ENCODE data around the gene LSAMP.
A peak's percentile ranks its signal among the peaks of the same experiment; 100 is the strongest.

Gene LSAMP

DNA sequence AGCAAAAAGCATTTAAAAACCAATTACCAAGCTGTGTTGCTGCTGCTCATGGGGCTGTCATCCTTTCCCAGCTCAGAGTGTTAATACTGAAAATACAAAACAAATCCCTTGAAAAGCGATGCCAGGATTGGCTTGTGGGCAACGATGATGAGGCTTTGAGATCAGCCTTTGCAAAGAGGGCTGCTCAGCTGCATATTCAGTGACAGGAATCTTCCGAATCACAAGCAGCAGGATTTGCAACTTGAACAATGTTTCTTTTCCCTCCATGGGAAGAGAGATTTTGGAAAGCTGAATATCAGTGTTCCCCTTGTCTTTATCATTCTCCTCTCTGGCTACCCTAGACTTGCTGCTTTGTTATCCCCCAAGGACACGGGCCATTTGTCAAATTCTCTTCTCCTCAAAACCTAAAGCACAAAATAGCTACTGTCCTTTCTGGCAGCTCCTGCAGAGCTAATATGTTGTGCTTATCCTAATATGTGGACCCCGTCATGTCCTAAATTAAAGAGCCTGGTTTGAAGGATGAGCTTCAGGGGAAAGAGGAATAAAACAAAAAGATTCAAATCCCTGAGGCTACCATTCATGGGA is 446.2 kb downstream of the LSAMP start:
- no peak for DNase-seq

DNA sequence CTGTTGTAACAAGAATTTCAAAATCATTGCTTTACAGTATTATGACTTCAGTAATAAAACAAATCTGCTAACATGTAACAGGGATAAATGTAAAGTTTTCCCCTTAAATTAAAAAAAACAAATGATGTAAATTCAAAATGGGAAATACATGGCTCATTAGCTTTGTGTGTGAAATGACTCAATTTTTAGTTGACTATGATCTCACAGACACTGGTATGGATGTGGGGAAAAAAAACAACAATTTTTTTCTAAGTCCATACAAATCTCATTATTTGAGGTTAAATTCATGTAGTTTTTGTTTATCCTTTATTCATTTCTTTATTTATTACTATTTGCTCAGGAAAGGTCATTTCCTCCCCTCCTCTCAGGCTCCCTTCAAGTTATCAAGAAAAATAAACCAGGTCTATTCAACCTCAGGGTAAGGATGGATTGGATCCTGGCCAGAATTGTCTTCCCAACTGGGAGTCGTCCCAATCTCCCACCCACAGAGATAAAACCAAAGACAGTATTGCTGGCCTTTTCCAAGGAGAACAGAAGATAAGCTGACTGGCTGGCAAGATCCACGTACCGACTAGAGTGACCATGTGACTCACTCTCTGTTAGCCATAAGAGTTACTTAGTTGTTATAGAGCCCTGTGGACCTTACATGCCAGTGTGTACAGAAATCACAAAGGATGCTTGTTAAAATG is 448.7 kb downstream of the LSAMP start:
- DNase-seq = no peak

DNA sequence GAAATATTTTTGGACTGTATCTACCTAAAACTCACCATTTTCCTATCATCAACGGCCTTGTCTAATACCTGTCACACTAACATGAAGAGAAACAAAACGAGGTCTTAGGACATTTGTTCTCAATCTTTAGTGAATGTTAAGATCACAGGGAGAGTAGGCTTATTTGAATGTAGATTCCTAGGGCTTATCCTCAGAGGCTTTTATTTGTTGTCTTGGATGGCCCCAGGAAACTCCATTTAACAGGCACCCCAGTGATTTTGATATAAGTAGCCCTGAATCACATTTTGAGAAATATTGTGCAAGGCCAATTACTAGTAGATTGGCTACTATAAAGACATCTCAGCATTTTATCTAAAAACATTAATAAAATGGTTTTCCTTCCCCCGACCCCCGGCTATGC is 454.6 kb downstream of the LSAMP start:
- DNase-seq = no peak

DNA sequence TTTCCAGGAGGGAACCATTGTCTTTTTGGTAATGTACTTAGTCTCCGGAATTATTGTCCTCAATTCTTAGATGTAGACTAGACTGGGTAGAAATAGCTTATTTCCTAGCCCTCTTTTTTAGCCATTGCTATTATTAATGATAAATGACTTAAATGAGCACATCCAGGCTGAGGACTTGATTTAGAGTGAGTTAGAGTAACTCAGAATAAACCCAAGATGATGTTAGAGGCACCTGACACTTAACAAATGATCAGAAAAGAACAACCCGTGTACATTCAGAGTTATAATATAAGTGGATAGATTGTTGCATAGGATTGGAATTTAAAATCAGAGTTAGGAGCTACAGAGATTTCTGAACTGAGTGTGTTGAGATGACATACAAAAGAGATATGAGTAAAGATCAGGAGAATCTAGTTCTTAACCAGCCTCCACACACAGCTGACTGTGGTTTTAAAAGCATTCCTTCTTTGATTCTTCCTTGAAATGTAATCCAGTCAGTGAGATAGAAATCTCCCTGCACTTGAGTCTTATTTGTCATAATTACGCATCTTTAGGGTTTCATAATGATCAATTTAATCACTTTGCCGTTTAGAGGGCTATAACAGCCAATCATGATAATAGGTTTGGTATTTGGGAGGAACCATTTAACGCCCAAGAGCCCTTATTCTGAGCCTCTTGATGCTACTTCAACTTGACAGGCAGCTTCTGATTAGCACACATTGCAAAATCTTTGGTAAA is 455.4 kb downstream of the LSAMP start:
- DNase-seq = no peak

DNA sequence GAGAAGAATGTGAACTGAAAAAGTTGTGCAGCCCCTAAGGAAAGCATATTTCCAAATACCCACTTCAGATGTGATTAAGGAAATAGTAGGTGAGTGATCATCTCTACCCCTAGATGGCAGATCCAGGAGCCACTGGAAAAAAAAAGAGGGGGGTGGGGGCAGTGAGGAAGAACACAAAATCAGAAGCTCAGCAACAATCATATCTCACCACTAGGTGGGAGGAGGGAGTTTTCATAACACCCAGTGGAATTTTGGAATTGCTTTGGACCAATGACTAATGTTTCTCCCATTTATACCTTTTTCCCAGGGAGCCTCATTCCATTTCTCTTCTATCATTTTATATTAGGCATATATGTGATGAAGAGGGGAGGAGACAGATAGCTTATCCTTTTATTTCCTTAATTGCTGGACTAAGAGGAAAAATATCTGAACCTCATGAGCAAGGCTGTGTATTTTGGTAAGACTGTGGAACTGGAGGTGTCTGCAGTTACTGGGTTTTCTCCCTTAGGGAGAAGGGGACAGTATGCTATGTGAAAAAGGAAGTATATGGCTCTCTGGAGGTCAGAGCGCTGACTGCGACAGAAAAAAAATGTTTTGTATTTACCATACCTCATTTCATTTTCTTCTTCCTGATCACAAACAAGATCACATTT is 458.6 kb downstream of the LSAMP start:
- peak; percentile 9 to 30 for DNase-seq

DNA sequence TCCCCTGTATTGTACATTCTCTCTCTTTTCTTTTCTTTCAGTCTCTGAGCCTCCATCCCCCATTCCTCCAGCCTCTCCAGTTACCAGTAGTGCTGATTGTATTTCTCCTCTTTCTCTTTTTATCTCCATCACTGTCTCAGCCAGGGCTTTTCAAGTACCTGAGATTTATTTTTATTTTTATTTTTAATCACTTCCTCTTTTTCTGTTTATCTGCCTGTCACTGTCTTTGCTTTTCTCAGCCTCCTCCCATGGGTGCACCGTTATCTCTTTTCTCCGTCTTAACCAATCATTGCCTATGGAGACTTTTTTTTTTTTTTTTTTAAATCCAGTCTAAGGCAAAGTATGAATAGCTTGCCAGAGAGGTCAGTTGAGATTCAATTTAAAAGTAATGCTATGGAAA is 462.7 kb downstream of the LSAMP start:
- no peak for DNase-seq

DNA sequence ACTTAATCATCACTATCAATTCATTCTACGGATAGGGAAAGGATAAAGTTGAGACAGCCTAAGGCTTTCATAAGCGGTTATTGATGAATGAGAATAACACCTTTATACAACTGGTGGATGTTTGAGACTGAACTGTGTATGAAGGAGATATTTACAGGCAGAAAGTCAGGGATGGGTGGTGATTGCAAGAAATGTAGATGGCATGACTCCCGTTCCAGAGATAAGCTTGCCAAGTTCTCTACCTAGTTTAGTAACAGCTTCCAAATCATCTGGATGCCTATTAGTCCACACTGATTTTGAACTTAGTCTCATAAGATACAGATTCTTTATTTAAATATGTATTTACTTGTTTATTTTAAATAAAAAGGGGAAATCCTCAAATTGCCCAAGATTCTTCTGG is 463.2 kb downstream of the LSAMP start:
- no peak for DNase-seq

DNA sequence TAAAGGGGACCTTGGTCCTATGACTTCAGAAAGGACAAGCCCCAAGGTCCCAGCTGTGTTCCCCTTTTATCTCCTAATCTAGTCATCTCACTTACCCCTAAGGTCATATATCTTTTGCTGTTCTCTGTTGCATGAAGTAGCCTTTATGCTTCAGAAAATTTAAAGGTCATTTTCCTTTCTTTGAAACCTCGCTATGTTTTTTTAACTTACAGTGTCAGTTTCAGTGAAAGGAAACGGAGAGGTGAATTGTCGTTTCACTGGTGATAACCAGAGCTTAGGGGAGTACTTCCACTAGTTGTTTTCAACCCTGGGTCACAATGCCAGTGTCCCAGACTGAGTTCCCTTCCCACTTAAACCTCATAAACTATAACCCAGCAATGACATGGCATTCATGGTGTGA is 464.6 kb downstream of the LSAMP start:
- no peak for DNase-seq

DNA sequence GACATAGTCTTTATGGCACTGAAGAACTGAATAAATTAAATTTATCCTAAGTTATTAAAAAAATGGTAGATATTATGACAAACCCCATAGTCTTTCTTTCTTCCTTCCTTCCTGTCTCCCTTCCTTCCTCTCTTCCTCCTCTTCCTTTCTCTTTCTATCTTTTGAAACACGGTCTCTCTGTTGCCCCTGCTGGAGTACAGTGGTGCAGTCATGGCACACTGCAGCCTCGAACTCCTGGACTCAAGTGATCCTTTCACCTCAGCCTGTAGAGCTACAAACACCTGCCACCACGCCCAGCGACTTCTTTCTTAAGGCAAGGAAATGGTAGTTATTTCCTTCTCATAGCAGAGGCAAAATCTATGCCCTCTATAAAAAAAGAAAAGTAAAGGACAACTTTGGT is 467.4 kb downstream of the LSAMP start:
- no peak for DNase-seq

DNA sequence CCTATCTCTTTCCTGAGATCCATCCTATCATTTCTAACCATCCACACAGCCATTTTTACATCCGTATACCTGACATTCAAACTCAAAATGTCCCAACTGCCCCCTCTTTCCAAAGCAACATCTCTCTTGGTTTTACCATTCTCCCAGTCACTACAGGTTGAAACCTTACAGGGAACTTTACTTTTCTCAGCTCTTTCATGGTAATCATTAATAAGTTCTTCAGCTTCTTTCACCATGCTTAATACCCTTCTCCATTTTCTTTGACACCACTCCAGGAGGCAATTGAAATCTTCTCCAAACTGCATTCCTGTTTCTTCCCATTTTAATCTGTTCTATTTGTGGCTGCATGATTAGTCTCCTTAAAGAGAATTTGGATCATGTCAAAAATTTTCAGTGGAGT is 469.5 kb downstream of the LSAMP start:
- no peak for DNase-seq

DNA sequence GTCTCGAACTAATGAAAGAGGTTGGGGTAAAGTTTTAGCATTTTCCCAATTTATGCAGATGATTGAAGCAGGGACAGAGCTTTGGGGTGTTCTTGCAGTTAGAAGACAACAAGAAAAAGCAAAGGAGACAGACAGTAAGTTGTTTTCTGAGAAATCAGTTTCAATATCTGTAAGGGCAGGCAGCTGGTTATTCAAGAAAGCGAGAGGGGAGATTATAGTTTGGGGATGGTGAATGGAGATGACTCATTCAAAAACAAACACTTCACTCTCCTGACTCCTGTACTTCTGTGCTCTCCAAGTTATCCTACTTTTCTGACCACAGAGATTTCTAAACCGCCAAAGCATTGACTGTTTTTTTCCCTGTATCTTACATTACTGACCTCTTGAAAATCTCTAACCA is 469.9 kb downstream of the LSAMP start:
- DNase-seq = no peak

DNA sequence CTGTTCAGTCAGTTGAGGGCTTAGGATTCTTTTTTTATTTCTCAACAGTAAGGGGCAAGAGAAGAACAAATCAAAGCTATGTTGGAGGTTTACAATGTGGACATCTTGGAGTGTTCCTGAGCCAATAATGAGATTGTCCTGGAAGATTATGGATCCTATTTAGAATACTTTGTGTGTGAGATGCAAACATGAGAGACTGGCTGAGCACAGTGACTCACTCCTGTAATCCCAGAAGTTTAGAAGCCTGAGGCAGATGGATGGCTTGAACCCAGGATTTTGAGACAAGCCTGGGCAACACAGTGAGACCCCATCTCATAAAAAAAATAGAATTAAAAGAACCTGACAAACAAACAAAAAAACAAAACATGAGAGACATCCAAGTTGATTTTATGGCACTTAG is 470.3 kb downstream of the LSAMP start:
- no peak for DNase-seq

DNA sequence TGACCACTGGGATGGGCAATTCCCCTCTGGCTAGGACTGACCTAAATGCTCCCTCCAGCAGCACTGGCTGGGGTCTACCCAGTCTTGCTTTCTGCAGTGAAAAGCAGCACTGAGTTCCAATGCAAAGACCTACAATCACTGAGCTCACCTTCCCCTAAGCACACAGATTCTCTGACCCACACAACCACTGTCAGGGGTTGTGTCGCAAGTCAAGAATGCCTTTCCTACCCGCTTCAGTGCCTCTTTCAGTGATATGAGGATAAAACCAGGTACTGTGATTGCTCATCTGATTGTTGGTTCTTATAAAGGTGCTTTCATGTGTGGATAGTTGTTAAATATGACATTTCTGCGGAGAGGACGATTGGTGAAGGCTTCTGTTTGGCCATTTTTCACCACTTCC is 476.4 kb downstream of the LSAMP start:
- DNase-seq = no peak

DNA sequence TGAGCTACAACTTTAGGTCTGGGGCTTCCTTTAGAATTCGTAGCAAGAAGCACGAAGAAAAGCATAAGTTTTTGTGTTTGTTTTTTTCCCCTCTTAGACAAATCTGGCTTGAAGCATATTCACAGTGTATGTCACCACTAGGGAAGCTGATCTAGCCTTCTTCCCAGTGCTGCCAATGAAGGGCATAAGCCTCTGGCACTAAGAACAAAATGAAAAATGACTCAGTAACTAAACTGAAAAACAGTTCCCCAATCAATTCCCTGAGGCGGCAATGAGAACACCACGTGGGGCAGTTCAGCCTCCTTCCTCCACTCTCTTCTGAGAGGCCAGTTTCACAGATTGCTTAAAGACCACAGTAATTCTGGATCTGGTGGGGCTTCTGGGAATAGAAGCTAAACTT is 483.9 kb downstream of the LSAMP start:
- DNase-seq = no peak

DNA sequence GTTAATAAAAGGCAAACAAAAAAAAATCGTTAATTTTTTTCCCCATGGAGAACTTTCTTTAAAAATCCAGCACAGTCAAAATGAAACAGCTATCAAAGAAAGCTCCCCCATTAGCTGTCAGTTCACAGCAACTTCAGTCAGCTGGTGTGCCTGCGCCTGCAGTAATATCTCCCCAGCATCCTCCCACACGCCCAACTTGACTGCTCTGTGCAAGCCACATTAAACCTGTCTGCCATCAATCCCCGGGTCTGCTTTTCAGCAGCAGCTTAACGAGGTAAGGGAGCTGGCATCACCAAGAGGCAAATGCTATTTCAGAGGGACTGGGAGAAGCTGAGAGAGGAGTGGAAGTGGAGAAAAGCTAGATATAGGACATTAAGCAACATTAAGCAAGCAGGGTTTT is 484.5 kb downstream of the LSAMP start:
- DNase-seq = no peak

DNA sequence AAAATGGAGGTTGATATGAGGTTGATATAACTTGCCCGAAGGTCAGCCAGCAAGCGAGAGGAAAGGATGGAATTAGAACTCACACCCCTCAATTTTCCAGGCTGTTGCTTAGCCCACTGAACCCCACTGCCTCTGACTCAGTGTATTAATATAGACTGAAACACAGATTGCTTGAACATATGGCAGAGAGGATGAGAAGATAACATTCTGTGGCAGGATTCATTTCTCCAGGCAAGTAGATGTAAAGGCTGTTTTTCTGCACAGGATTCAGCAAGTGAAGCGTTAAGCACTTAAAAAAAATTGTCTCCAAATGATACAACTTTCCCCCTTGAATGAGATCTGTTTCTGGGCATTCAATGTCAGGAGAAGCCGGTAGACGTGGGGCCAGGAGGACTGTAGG is 486.8 kb downstream of the LSAMP start:
- DNase-seq = no peak

DNA sequence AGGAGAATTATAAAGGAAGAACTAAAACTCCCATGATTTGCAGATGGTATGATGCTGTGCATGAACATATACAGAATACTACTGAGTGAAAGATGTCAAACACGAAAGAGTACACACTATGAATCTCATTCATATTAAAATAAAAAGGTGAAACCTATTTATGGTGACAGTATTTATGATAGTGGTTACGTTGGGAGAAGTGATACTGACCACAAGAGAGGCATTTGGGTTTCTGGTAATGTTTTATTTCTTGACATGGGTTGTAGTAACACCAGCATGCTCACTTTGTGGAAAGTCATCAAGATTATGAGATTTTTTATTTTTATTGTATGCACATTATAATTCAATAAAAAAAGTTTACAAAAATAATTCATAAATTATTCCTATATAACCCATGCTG is 498.0 kb downstream of the LSAMP start:
- no peak for DNase-seq

DNA sequence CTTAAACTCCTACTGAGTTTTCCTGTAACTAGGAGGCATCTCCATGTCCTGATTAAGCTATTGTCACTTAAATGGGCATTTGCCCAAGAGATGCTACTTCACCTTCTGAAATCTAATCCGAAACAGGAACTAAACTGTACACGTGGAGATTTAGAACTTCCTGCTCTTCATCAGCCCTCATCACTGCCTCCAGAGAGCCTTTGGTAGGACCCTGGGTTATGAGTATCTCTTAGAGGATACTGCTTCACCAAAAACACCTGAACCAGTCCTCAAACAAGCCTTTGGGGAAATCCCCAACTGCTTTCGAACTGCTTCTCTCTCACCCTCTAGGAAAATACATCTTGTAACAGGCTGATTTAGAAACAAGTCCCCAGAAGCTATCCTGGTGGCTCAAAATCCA is 501.7 kb downstream of the LSAMP start:
- DNase-seq = no peak

DNA sequence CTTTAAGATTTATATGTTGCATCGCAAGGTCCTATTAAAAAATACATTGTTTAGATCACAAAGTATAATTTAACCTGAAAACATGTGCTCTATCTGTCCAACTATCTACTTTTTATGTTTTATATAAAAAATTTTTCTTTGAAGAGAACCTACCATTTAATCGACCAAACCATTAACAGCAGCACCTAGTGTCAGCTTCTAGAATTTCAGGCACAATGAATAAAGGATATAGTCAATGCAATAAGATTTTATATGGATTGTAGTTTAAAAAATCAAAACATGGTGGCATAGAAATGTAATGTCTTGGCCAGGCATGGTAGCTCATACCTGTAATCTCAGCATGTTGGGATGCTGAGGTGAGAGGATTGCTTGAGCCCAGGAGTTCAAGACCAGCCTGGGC is 508.2 kb downstream of the LSAMP start:
- DNase-seq = peak; percentile 29 to 63

DNA sequence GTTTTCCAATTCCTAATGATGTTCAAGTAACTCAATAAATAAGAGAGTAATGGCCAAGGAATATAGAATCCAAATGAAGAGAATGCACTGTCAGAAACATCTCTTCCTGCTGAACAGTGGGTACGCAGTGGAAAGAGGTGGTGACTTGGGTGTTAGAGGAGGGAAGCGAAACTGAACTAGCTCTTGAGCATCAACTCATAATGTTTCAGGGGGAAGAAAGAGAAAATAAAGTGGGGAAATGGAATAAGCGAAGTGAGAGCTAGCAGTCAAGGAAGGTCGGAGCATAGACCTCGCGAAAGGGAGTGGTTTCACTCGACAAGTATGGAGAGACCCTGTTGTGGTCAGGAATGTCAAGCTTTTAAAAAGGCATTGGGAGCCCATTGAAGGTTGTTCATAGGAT is 512.5 kb downstream of the LSAMP start:
- DNase-seq = no peak

DNA sequence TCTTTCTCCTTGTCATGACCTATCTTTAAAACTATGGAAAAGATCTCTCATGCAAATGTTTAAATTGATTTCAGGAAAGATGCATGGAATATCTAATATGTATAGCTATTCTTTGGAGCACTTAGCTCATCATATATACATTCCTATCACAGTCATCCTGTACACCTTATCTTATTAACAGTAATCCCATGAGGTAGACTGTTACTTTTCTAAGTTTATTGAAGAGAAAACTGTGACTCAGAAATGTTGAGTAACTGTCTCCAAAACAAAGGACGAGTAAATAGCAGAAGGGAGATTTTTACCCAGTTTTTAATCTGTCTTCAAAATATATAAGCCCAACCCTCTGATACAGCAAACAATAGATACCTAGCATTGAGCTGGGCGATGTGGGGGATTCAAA is 513.7 kb downstream of the LSAMP start:
- no peak for DNase-seq

DNA sequence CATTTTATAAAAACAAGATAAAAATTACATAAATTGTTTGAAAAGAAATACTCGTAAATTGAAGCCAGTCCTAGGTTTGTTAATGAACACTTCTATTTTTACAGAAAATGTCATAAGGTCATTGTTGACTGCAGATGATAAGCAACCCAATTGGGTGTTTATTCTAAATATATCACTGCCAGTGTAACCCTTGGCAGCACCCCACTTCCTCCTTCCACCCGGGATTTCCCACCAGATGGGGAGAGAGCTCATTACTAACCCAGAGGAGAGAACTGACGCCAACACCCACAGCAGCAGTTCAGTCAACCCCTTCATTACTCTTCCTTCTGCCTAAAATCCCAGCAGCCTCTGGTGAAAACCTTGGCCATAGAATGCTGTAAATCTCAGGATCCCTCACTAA is 514.4 kb downstream of the LSAMP start:
- no peak for DNase-seq

DNA sequence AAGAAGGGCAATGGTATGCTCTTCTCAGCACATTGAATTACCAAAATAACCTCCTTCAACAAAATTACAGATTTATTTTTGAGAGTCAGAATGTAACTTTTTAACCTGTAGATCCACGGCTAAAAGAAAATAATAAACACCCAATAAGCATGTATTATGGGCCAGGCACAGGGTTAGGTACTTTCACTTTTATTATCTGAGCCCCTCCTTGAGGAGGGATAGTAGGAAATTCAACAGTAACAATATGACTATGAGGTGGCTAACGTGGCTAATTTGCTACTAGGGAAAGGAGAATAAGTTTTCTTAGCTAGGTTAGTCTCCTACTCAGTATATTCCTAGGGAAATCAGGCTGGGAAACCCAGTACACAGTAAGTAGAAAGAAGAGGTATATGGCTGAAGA is 515.1 kb downstream of the LSAMP start:
- no peak for DNase-seq

DNA sequence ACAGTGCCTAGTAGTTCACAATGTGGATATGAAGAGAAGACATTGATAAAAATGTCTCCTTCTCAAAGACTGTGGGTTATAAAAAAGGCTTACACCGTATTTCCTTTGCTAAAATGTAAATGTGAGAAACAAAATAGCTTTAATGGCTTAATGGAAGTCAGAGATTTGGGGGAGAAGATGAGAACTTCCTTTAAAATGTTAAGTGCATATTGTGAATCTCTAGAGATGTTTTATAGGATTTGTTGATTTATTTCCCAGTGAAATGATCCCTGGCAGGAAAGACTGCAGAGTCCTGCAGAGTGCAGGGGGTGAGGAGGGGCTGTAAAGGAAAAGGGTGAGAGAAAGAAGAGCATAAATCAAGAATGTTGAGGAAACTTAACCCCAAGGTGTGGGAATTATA is 516.9 kb downstream of the LSAMP start:
- no peak for DNase-seq

Measured in Kasumi-1 (cell line).